Measurements from ENCODE around the gene FAM180A. TPM values are rescaled to one million over a fixed set of nuclear protein-coding genes. Genes with fewer than 3 reads are reported as not detected.

The FAM180A gene
- polyA plus RNA-seq, 1 experiment, result 5.5 TPM

DNA sequence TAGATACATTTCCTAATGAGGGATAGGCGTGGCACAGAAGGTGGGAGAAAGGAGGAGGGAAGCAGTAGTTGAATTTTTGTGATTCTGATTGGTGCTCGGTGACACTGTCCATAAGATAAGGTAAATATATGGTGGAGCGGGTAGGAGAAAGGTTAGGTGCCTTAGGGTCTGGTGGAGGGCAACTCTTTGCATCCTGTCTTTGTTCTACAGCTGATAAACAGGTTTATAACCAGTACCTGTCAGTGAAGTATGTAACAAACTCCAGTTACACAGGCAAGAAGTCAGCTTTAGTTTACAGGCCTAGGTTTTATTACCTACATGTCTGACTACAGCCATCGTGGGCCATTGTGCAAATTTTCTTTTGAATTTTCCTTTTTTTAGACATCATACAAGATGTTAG, 10.9 kb upstream of the FAM180A start:
- 0 out of 2 replicates have a peak, but pooled peaks cover 4% of the 10 kb centered on the region for H3K9me3 ChIP-seq (ENCODE audit: control insufficient read depth, insufficient read depth, low read length)
- POLR2A ChIA-PET, result no interaction called here
- CTCF ChIA-PET, result no interaction called here
- TF ChIP-seq, protein P1, sequence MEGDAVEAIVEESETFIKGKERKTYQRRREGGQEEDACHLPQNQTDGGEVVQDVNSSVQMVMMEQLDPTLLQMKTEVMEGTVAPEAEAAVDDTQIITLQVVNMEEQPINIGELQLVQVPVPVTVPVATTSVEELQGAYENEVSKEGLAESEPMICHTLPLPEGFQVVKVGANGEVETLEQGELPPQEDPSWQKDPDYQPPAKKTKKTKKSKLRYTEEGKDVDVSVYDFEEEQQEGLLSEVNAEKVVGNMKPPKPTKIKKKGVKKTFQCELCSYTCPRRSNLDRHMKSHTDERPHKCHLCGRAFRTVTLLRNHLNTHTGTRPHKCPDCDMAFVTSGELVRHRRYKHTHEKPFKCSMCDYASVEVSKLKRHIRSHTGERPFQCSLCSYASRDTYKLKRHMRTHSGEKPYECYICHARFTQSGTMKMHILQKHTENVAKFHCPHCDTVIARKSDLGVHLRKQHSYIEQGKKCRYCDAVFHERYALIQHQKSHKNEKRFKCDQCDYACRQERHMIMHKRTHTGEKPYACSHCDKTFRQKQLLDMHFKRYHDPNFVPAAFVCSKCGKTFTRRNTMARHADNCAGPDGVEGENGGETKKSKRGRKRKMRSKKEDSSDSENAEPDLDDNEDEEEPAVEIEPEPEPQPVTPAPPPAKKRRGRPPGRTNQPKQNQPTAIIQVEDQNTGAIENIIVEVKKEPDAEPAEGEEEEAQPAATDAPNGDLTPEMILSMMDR (IDR thresholded peaks at IDR 0.05; ENCODE audit: low read depth, low read length), result no peak
- no peak for DNase-seq (ENCODE audit: low read depth, low spot score)
- no peaks in the 10 kb centered on the region for H3K27me3 ChIP-seq (ENCODE audit: control insufficient read depth, insufficient read depth, low read length)
- no peak overlapping the region for H3K27ac ChIP-seq (ENCODE audit: low read depth, low read length)
- H3K4me3 ChIP-seq (ENCODE audit: low read depth, low read length), result no peak overlapping the region

DNA sequence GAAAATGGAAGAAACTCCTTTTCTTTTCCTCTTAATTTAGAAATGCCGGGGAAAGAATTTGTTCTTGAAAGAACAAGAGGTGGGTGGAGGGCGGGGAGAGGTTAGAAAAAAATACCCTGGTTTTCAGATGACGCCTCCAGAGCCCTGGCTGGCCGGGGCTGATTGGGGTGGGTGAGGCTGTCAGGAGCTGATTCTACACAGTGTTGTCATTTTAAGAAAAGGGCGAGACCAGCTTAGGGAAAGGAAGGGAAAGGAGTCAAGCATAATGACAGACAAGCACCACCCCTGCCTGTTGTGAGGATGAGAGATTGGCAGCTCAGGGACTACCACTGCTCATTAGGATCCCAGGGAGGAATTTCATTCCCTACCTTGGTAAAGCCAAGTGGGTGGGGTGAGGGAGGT, 9.9 kb upstream of the FAM180A start:
- peak overlapping the region; percentile 52 for H3K27ac ChIP-seq (ENCODE audit: low read depth, low read length)
- no peak overlapping the region for H3K4me3 ChIP-seq (ENCODE audit: low read depth, low read length)
- no peaks in the 10 kb centered on the region for H3K27me3 ChIP-seq (ENCODE audit: control insufficient read depth, insufficient read depth, low read length)
- ChIA-PET CTCF (no interaction called here), POLR2A (interaction anchor here (0.6 kb wide), 1 partner anchor 1199 kb away, joined by 12 read pairs; no protein-coding TSS in a partner anchor)
- TF ChIP-seq, protein P1 (IDR thresholded peaks at IDR 0.05; ENCODE audit: low read depth, low read length), result no peak
- 0 out of 2 replicates have a peak, but pooled peaks cover 4% of the 10 kb centered on the region for H3K9me3 ChIP-seq (ENCODE audit: control insufficient read depth, insufficient read depth, low read length)
- DNase-seq (ENCODE audit: low read depth, low spot score), result no peak

DNA sequence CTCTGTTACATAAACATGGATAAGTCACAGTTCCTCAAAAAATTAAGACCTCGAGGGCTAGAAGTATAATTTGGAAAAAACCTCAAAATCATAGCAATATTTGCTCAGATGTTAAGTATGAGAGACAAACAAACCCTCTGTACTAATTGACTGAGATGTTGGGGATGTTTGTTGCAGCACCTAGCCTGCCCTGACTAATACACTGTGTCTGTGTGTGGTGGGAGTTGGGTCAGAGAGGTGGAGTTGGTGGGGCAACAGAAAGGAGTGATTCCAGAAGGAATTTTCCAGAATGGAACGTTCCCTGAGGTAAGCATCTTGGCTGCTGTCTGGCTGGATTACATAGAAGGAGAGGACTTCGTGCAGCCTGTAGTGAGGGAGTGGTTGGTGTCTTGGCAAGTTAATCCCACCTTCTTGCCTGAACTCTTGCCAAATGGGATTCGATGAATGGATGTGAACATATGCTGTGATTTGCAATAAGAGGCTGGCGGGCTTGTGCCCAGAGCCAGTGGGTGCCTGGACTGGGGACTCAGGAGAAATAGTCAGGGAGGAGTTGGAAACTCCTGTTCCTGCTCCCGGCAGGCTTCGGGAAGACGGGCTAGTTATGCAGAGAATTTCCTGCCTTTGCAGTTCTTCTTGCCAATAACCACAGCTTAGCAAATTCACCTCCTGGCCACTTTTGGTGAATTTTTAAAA, 9.3 kb upstream of the FAM180A start:
- Histone ChIP-seq H3K4me3 (ENCODE audit: low read depth, low read length) (no peak overlapping the region), H3K9me3 (ENCODE audit: control insufficient read depth, insufficient read depth, low read length) (0 out of 2 replicates have a peak, but pooled peaks cover 4% of the 10 kb centered on the region), H3K27ac (ENCODE audit: low read depth, low read length) (peak overlapping the region; percentile 52), H3K27me3 (ENCODE audit: control insufficient read depth, insufficient read depth, low read length) (no peaks in the 10 kb centered on the region)
- TF ChIP-seq, protein P1 (IDR thresholded peaks at IDR 0.05; ENCODE audit: low read depth, low read length), result no peak
- ChIA-PET POLR2A (no interaction called here), CTCF (interaction anchor here (0.6 kb wide), 1 partner anchor 727 kb away, joined by 3 read pairs; no protein-coding TSS in a partner anchor)
- DNase-seq (ENCODE audit: low read depth, low spot score), result no peak

DNA sequence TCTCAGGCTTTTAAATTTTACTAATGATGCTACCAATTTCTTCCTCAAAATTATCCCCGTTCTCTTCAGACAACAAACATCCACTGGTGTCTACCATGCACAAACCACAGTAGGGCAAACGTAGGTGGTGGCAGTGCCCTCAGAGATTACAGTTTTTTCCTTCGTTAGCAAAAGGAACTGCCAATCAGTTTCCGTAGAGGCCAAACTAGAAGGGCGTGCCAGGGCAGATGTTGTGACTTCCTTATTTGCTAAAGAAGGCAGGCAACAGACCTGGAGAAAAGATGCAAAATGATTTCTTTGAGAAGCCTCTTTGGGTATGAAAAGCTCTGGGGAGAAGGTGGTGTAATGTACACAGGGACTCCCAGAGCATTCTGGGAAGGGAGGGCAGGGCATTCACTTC, 7.6 kb upstream of the FAM180A start:
- H3K27me3 ChIP-seq (ENCODE audit: control insufficient read depth, insufficient read depth, low read length), result no peaks in the 10 kb centered on the region
- ChIA-PET POLR2A (no interaction called here), CTCF (no interaction called here)
- DNase-seq (ENCODE audit: low read depth, low spot score), result no peak
- no peak overlapping the region for H3K4me3 ChIP-seq (ENCODE audit: low read depth, low read length)
- TF ChIP-seq, protein P1 (IDR thresholded peaks at IDR 0.05; ENCODE audit: low read depth, low read length), result no peak
- H3K9me3 ChIP-seq (ENCODE audit: control insufficient read depth, insufficient read depth, low read length), result 0 out of 2 replicates have a peak, but pooled peaks cover 4% of the 10 kb centered on the region
- no peak overlapping the region for H3K27ac ChIP-seq (ENCODE audit: low read depth, low read length)

DNA sequence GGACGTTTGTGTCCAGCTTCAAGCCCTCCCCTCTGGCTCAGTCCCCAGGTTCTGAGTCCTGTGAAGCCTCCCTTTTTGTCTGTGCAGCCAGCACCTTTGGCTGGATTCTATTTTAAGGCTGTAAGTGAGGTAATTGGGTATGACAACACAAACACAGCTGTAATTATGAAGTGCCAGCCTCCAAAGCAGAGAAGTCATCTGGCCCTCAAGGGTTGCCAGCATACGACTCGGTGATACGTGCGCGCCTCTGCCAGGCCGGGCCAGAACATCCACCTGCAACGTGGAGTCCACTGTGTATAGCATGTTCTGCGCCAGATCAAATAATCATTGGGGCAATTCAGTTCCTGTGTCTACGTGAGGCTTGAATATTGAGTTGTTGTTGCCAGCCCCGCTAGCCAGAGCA, 6.7 kb upstream of the FAM180A start:
- ChIA-PET CTCF (no interaction called here), POLR2A (no interaction called here)
- Histone ChIP-seq H3K4me3 (ENCODE audit: low read depth, low read length) (no peak overlapping the region), H3K27me3 (ENCODE audit: control insufficient read depth, insufficient read depth, low read length) (no peaks in the 10 kb centered on the region), H3K27ac (ENCODE audit: low read depth, low read length) (no peak overlapping the region), H3K9me3 (ENCODE audit: control insufficient read depth, insufficient read depth, low read length) (0 out of 2 replicates have a peak, but pooled peaks cover 4% of the 10 kb centered on the region)
- no peak for DNase-seq (ENCODE audit: low read depth, low spot score)
- TF ChIP-seq, protein P1 (IDR thresholded peaks at IDR 0.05; ENCODE audit: low read depth, low read length), result no peak
